Body of pancreas (tissue), 4 donors: ENCODE data around the gene ATXN1. TPM values are rescaled to one million over a fixed set of nuclear protein-coding genes. Genes with fewer than 3 reads are reported as not detected.

Experiments used
- ATAC-seq: fragments of 150-250 bp; one replicate; pipeline ENCODE4 v1.9.1; 2016
- DNase-seq, 4 donors: peaks; one replicate each; pipeline ENCODE4 v3.0.0-alpha.2; 2019
- H3K27ac ChIP-seq, 4 donors: fragments of 200-600 bp; sonication (generic); 1 replicate in 3 of 4; 2 replicates in 1 of 4; pipeline versions ENCODE4 v1.5.1 to v1.6.1; 2016 to 2019; ENCODE audit warnings: mild to moderate bottlenecking in 1 of 4, mixed read lengths in 1 of 4, moderate library complexity in 1 of 4
- H3K27me3 ChIP-seq, 2 donors: fragments of 200-600 bp; sonication (generic); one replicate each; pipeline ENCODE4 v1.6.0; 2016; ENCODE audit warnings: mild to moderate bottlenecking in 1 of 2
- H3K36me3 ChIP-seq, 2 donors: fragments of 200-600 bp; sonication (generic); replicated peaks in 1 of 2; 2 replicates each; pipeline ENCODE4 v1.5.1; 2016; ENCODE audit warnings: low read depth in 2 of 2; ENCODE audit not compliant: insufficient read depth in 1 of 2
- H3K4me1 ChIP-seq: fragments of 200-600 bp; sonication (generic); one replicate; pipeline ENCODE4 v1.6.0; 2016
- H3K4me3 ChIP-seq, 2 donors: fragments of 200-600 bp; sonication (generic); 1 replicate in 1 of 2; 2 replicates in 1 of 2; pipeline ENCODE4 v1.5.1; 2016 to 2019
- H3K9me3 ChIP-seq, 3 donors: fragments of 200-600 bp; sonication (generic); 1 replicate in 2 of 3; 2 replicates in 1 of 3; pipeline ENCODE4 v1.5.1; 2016
- POLR2A ChIP-seq, 3 donors: fragments of 450-650 bp; IDR thresholded peaks; one replicate each; pipeline ENCODE4 v1.6.1; 2016; ENCODE audit warnings: antibody characterized with exemption in 3 of 3, mild to moderate bottlenecking in 2 of 3
- WGBS, 2 donors: methylation state at CpG; one replicate each; pipeline ENCODE4 v1.1.5; 2017; 5-methylcytosine and 5-hydroxymethylcytosine counted together
- intact Hi-C: fragments of 100-400 bp; cut with DNase I; formaldehyde crosslinking; loops from one replicate; pipeline ENCODE4 v1.15.1; 2023
- total RNA-seq, 2 donors: library from RNA; depleted of rRNA; stranded (reverse); fragments of >200 nt; gene quantifications; one replicate each; pipeline ENCODE4 v1.1.0, GENCODE V29; 2016
- TF ChIP-seq, protein P1 (sequence below), 7 experiments: fragments of 450-650 bp in 4 of 7; fragments of 200-600 bp in 3 of 7; sonication (generic) in 3 of 7; IDR thresholded peaks; one replicate each; pipeline ENCODE4 v1.5.1; 2016 to 2019; ENCODE audit warnings: antibody characterized with exemption in 7 of 7

ATXN1 gene
- total RNA-seq, 2 donors from 2014 or later = 24.6 to 24.7 TPM

DNA sequence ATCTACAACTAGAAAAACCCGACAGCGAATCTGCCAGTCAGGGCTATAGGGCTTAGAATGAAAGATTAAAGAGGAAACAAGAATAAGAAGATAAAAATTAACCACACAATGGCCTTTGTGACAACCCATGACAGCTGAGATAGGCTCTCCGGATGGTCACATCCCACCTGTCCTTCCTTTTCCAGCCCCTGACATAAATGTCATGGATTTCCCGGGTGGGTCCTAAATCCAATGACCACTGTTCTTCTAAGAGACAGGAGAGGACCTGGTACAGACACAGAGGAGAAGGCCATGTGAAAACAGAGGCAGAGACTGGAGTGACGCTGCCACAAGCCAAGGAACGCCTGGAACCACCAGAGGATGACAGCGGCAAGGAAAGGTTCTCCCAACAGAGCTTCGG, 41.8 kb downstream of the ATXN1 start:
- no peak for DNase-seq
- no peak overlapping the region for H3K4me3 ChIP-seq
- intact Hi-C loops = no loop called here
- no peak for ATAC-seq
- WGBS, 2 donors = 70 to 74% methylated on average over 8 of the region's 8 CpGs
- no peaks in the 10 kb centered on the region for H3K27me3 ChIP-seq
- no peaks in the 10 kb centered on the region for H3K9me3 ChIP-seq
- H3K4me1 ChIP-seq = peaks cover 17% of the 10 kb centered on the region
- H3K36me3 ChIP-seq = no peaks in the 10 kb centered on the region
- TF ChIP-seq POLR2A (IDR thresholded peaks at IDR 0.05) = no peak
- TF ChIP-seq, protein P1, sequence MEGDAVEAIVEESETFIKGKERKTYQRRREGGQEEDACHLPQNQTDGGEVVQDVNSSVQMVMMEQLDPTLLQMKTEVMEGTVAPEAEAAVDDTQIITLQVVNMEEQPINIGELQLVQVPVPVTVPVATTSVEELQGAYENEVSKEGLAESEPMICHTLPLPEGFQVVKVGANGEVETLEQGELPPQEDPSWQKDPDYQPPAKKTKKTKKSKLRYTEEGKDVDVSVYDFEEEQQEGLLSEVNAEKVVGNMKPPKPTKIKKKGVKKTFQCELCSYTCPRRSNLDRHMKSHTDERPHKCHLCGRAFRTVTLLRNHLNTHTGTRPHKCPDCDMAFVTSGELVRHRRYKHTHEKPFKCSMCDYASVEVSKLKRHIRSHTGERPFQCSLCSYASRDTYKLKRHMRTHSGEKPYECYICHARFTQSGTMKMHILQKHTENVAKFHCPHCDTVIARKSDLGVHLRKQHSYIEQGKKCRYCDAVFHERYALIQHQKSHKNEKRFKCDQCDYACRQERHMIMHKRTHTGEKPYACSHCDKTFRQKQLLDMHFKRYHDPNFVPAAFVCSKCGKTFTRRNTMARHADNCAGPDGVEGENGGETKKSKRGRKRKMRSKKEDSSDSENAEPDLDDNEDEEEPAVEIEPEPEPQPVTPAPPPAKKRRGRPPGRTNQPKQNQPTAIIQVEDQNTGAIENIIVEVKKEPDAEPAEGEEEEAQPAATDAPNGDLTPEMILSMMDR (IDR thresholded peaks at IDR 0.05) = no peak
- H3K27ac ChIP-seq = no peak overlapping the region

DNA sequence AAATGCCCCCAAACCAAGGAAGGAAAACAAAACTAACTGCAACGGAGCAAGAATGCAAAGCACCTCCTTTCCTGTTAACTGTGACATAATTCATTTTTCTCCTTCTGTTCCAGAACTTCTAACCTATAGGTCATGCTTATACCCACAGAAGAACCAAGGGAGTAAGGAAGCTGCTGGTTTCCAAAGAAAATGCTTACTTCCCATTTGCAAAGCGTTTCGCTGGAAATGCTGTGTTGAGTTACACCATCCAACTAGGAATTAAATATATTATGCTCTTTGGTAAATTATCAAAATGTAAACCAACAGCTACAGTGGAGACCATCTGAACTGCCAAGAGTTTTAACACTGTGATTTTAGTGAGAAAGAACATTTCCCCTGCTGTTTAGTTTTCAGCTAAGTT, 42.9 kb downstream of the ATXN1 start:
- Histone ChIP-seq H3K9me3 (no peaks in the 10 kb centered on the region), H3K4me3 (no peak overlapping the region)

DNA sequence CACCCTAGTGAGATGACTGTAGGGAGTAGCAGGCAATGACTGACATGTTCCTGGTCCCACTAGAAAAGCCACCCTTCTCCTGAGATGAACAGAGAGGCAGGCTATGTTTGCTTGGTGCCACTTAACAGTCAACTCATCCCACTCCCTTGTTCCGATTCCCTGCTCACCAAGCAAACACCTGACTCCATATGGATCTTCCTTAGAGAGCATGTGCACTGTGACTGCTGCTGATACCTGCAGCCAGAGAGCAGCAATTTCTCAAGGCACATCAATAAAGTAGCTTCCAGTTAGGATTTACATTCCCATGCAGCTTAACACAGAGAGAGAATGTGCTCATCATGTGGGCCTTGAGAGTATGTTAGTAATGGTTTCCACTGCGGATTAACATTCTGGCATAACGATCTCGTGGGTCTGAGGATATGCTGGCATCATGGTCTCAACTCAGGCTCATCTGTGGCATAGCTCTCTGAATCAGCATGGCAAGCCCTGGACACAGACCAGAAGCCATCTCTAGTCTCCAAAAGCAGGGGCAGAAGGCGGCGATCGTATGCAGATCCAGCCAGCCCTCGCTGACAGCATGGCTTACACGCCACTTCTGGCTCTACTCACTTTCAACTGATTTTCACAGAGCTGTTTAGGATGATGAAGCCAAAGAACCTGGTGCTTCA, 43.9 kb downstream of the ATXN1 start:
- Histone ChIP-seq H3K9me3 (no peaks in the 10 kb centered on the region), H3K27ac (no peak overlapping the region), H3K27me3 (no peaks in the 10 kb centered on the region), H3K36me3 (no peaks in the 10 kb centered on the region), H3K4me3 (no peak overlapping the region), H3K4me1 (peaks cover 17% of the 10 kb centered on the region)
- ATAC-seq = no peak
- WGBS, 2 donors = 92 to 100% methylated on average over 9 of the region's 9 CpGs
- DNase-seq = no peak
- intact Hi-C loops = no loop called here
- TF ChIP-seq, protein P1 (IDR thresholded peaks at IDR 0.05) = no peak
- TF ChIP-seq POLR2A (IDR thresholded peaks at IDR 0.05) = no peak

More for the DNA sequence above, 42.9 kb downstream of the ATXN1 start:
- no peaks in the 10 kb centered on the region for H3K36me3 ChIP-seq
- no peaks in the 10 kb centered on the region for H3K27me3 ChIP-seq
- peaks cover 17% of the 10 kb centered on the region for H3K4me1 ChIP-seq
- no peak for TF ChIP-seq POLR2A (IDR thresholded peaks at IDR 0.05)
- TF ChIP-seq, protein P1 (IDR thresholded peaks at IDR 0.05) = no peak
- H3K27ac ChIP-seq = no peak overlapping the region
- intact Hi-C loops = no loop called here
- WGBS, 2 donors = 66 to 75% methylated on average over 3 of the region's 3 CpGs
- DNase-seq (no peak), ATAC-seq (no peak)

DNA sequence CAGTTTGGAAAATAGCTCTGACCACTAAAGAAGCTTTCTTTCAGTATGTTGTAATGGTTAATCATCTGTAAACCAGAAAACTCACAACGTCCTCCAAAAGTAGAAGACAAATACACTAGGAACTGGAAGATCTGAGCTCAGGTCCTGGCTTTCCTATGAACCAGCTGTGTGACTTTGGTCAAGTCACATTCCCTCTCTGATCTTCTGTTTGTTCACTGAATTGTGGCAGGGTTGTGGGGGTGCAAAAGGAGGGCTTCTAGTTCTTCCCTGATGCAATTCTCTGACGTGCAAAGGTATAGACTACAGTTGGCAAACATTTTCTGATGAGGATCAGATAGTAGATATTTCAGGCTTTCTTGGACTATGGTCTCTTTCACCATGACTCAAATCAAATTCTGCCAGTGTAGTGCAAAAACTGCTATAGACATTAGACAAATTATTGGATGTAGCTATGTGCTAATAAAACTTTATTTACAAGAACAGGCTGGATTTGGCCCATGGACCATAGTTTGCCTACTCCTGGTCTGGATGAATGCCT, 44.9 kb downstream of the ATXN1 start:
- no peaks in the 10 kb centered on the region for H3K9me3 ChIP-seq
- ATAC-seq (no peak), DNase-seq (no peak)
- WGBS, 2 donors = 45 to 67% methylated on average over 2 of the region's 2 CpGs
- H3K27me3 ChIP-seq = no peaks in the 10 kb centered on the region
- no peak overlapping the region for H3K27ac ChIP-seq
- H3K36me3 ChIP-seq = no peaks in the 10 kb centered on the region
- intact Hi-C loops = no loop called here
- H3K4me1 ChIP-seq = peaks cover 17% of the 10 kb centered on the region
- no peak overlapping the region for H3K4me3 ChIP-seq
- TF ChIP-seq, protein P1 (IDR thresholded peaks at IDR 0.05) = no peak
- no peak for TF ChIP-seq POLR2A (IDR thresholded peaks at IDR 0.05)

DNA sequence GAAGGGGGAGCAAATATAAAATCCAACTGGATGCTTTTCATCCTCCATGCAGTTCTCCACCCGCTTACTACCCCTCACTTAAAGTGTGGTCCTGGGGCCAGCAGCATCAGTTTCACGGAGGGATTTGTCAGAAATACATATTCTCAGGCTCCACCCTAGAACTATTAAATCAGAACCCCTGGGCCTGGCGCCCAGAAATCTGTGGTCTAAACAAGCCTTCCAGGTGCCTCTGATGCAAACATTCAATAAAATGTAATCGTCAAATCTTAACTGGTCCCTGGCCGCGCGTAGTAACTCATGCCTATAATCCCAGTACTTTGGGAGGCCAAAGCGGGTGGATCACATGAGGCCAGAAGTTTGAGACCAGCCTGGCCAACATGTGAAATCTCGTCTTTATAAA, 47.7 kb downstream of the ATXN1 start:
- 95 to 97% methylated on average over 9 of the region's 9 CpGs for WGBS, 2 donors
- intact Hi-C loops = no loop called here
- Histone ChIP-seq H3K4me1 (peaks cover 6% of the 10 kb centered on the region), H3K9me3 (no peaks in the 10 kb centered on the region), H3K4me3 (no peak overlapping the region), H3K36me3 (no peaks in the 10 kb centered on the region), H3K27ac (peak overlapping the region in 2 of 4 donors; percentile 36 to 76), H3K27me3 (no peaks in the 10 kb centered on the region)
- no peak for ATAC-seq
- DNase-seq = no peak
- TF ChIP-seq, protein P1 (IDR thresholded peaks at IDR 0.05) = no peak
- TF ChIP-seq POLR2A (IDR thresholded peaks at IDR 0.05) = no peak
